RWPE2 (cell line): ENCODE measurements around the gene TIPARP.
"Not testable (repeated sequence)": the region's sequence is repeated elsewhere in the genome, so short reads cannot be mapped to it uniquely, and the experiment has no call there.

Experiments used
- ATAC-seq: fragments of 200-7000 bp; cut with Tn5 transposase; 3 replicates; pipeline ENCODE4 v1.9.1; 2021; ENCODE audit warnings: low read depth
- DNase-seq: peaks from one replicate; pipeline ENCODE4 v3.0.0-alpha.2; 2020; ENCODE audit warnings: low spot score
- H3K27ac ChIP-seq: fragments of 450-650 bp; 2 replicates; pipeline ENCODE4 v1.5.1; 2017; ENCODE audit warnings: mild to moderate bottlenecking; ENCODE audit not compliant: poor library complexity, severe bottlenecking
- H3K27me3 ChIP-seq: fragments of 250-450 bp; sonication (Bioruptor Pico); 2 replicates; pipeline ENCODE4 v1.5.1; 2021; ENCODE audit warnings: mild to moderate bottlenecking, moderate library complexity; ENCODE audit not compliant: insufficient read depth, poor library complexity, severe bottlenecking
- H3K36me3 ChIP-seq: fragments of 250-450 bp; sonication (Bioruptor Pico); 2 replicates; pipeline ENCODE4 v1.5.1; 2020; ENCODE audit warnings: low read depth, mild to moderate bottlenecking, moderate library complexity
- H3K4me1 ChIP-seq: fragments of 250-450 bp; sonication (Bioruptor Pico); 2 replicates; pipeline ENCODE4 v1.5.1; 2021; ENCODE audit warnings: mild to moderate bottlenecking, moderate library complexity; ENCODE audit not compliant: insufficient read depth, poor library complexity, severe bottlenecking
- H3K4me3 ChIP-seq: fragments of 250-450 bp; sonication (Bioruptor Pico); 2 replicates; pipeline ENCODE4 v1.5.1; 2021; ENCODE audit warnings: mild to moderate bottlenecking, moderate library complexity; ENCODE audit not compliant: severe bottlenecking
- H3K9me3 ChIP-seq: fragments of 250-450 bp; sonication (Bioruptor Pico); 2 replicates; pipeline ENCODE4 v1.5.1; 2021; ENCODE audit warnings: mild to moderate bottlenecking, moderate library complexity; ENCODE audit not compliant: severe bottlenecking
- TF ChIP-seq, protein P1 (sequence below): fragments of 450-650 bp; IDR thresholded peaks from one replicate; pipeline ENCODE4 v1.5.1; 2017; ENCODE audit warnings: mild to moderate bottlenecking, moderate library complexity; ENCODE audit not compliant: poor library complexity, severe bottlenecking

The TIPARP gene

DNA sequence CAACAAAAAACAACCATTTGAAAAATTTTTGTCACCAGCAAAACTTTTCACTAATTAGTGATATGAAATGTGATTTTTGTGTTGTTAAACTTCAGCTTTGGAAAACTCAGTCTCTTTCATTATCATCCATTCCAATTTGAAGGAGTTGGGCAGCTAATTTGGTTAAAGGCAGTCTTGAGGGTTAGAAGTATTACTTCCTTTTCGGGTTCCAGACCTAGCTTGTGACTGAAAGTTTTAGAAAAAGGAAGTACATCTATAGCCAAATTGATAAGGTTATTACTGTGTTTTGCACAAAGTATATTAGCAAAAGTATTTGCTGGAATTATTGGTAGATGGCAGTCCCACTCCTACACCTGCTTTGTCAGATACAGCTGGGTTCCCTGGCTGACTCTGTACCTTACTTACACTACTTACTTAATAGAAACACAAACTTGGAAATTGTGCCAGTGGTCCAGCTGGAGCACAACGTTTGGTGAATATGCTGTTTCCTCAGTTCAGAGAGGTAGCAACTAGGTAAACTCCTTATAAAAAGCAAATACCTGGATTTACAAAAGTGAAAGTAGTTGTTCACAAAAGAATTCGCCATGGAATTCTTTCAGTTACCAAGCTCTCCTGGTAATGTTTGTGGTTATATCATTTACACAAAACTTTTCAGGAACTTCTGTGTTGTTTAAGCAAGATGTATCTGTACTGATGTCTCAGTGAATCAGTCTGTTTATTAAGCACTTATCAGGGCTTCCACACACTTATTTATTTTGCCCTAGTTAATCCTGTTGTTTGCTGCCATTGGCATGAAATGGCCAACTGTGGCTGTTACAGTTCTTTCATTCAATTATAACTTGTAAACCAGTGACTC lies 31.6 kb downstream of the TIPARP start:
- ATAC-seq (no peak), DNase-seq (no peak)
- Histone ChIP-seq H3K27ac (peak overlapping the region; percentile 38), H3K4me3 (no peak overlapping the region), H3K27me3 (no peaks in the 10 kb centered on the region), H3K4me1 (peaks cover 16% of the 10 kb centered on the region), H3K36me3 (peaks cover 97% of the 10 kb centered on the region), H3K9me3 (no peaks in the 10 kb centered on the region)
- TF ChIP-seq, protein P1, sequence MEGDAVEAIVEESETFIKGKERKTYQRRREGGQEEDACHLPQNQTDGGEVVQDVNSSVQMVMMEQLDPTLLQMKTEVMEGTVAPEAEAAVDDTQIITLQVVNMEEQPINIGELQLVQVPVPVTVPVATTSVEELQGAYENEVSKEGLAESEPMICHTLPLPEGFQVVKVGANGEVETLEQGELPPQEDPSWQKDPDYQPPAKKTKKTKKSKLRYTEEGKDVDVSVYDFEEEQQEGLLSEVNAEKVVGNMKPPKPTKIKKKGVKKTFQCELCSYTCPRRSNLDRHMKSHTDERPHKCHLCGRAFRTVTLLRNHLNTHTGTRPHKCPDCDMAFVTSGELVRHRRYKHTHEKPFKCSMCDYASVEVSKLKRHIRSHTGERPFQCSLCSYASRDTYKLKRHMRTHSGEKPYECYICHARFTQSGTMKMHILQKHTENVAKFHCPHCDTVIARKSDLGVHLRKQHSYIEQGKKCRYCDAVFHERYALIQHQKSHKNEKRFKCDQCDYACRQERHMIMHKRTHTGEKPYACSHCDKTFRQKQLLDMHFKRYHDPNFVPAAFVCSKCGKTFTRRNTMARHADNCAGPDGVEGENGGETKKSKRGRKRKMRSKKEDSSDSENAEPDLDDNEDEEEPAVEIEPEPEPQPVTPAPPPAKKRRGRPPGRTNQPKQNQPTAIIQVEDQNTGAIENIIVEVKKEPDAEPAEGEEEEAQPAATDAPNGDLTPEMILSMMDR, result no peak

DNA sequence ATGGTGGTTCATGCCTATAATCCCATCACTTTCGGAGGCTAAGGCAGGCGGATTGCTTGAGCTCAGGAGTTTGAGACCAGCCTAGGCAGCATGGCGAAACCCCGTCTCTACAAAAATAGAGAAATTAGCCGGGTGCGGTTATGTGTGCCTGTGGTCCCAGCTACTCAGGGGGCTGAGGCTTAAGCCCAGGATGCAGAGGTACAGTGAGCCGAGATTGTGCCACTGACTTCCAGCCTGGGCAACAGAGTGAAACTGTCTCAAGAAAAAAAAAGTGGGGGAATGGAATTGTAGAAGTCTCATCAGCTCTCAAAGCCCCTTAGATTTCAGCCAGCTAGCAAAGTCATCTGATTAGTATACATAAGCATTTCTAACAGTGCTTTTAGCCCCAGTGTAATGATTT lies 33.2 kb downstream of the TIPARP start:
- H3K9me3 ChIP-seq, result no peaks in the 10 kb centered on the region
- ATAC-seq (no peak), DNase-seq (no peak)
- peaks cover 16% of the 10 kb centered on the region for H3K4me1 ChIP-seq
- TF ChIP-seq, protein P1, result no peak
- H3K36me3 ChIP-seq, result peaks cover 88% of the 10 kb centered on the region
- no peak overlapping the region for H3K4me3 ChIP-seq
- peak overlapping the region; percentile 38 for H3K27ac ChIP-seq
- H3K27me3 ChIP-seq, result no peaks in the 10 kb centered on the region

DNA sequence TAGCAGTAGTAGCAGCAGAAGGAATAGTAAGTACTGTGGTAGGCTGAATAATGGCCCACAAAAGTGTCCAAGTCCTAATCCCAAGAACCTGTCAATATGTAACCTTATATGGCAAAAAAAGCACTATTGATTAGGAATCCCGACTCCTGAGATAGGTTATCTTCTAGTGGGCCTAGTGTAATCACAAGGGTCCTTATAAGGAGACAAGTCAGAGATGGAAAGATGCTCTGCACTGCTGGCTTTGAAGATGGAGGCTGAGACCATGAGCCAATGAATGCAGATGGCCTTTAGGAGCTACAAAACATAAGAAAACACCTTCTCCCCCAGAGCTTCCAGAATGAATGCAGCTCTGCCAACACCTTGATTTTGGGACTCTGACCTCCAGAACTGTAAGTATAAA lies 36.0 kb downstream of the TIPARP start:
- ATAC-seq (no peak), DNase-seq (no peak)
- peak overlapping the region; percentile 38 for H3K27ac ChIP-seq
- TF ChIP-seq, protein P1, result no peak
- peaks cover 74% of the 10 kb centered on the region for H3K36me3 ChIP-seq
- no peak overlapping the region for H3K4me3 ChIP-seq
- peaks cover 8% of the 10 kb centered on the region for H3K4me1 ChIP-seq
- no peaks in the 10 kb centered on the region for H3K9me3 ChIP-seq
- no peaks in the 10 kb centered on the region for H3K27me3 ChIP-seq

DNA sequence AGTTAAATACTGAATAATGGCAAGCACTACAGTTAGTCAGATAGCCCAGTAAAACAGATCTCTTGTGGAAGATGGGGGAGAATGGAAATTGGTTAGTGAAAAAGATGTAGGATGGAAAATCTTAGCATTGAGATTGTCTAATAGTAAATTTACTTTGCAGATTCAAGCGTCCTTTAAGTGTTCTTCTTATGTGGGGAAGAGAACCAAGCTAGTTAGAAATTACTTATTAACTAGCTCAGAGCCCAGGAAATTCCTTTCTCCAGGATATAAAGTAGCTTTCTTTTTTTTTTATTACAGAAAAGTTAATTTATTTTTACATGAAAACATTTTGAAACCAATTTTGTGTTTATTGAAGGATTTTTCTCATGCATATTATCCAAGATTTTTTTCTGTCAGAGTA lies 36.7 kb downstream of the TIPARP start:
- Histone ChIP-seq H3K27ac (peak overlapping the region; percentile 38), H3K4me1 (peaks cover 8% of the 10 kb centered on the region), H3K27me3 (no peaks in the 10 kb centered on the region), H3K9me3 (no peaks in the 10 kb centered on the region), H3K4me3 (no peak overlapping the region), H3K36me3 (peaks cover 74% of the 10 kb centered on the region)
- ATAC-seq (no peak), DNase-seq (no peak)
- TF ChIP-seq, protein P1, result no peak

DNA sequence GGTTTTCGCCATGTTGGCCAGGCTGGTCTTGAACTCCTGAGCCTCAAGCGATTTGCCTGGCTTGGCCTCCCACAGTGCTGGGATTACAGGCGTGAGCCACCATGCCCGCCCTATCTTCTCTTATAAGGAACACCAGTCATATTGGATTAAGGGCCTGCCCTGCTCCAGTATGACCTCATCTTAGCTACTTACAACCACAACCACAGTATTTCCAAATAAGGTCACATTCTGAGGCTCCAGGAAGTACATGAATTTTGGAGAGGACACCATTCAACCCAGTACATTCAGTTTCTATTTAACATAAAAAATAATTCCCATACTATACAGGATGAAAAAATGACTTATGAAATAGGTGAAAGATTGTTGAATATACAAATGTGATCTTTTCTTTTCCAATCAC lies 37.6 kb downstream of the TIPARP start:
- H3K4me1 ChIP-seq, H3K27ac ChIP-seq, H3K4me3 ChIP-seq, DNase-seq, H3K27me3 ChIP-seq, H3K9me3 ChIP-seq: not testable (repeated sequence)
- peaks cover 74% of the 10 kb centered on the region for H3K36me3 ChIP-seq
- peak; percentile 60 for ATAC-seq
